ENCODE measurements around the gene ACTL6B. TPM values are rescaled to one million over a fixed set of nuclear protein-coding genes. Genes with fewer than 3 reads are reported as not detected.

Gene ACTL6B
- total RNA-seq, 1 donor from 2014 or later, result not detected

DNA sequence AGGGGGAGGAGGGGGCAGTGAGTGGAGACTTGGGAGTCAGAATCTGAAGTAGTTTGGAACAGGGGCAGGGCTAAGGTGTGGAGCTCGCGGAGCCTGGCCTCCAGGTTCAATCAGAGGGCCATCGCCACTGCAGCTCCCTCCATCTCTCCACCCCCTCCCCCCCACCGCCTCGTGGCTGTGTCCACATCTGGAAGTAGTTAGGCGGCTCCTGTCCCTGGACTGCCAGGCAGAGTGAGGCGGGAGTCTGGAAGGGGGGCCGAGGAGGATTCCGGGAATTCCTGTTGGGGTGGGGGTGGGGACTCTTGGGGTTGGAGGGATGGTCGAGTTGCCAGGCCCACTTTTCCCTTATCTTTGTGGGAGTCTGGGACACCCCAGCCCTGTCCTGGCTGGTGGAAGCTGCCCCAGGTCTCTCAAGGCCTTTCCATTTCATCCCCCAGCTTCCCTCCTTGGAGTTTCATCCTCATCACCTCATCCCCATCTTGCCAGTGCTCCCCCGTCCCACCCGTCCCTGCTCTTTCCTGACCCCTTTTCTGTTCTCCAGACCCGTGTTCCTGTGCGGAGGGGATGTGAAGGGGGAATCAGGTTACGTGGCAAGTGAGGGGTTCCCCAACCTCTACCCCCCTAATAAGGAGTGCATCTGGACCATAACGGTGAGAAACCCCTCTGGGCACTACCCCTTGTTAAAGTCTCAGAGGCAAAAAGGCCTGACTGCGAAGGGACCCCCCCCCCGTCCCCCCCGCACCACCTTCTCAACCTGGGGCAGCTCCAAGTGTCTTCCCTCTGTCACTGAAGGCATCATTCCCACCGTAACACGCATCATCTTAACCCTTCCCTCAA is 53.1 kb downstream of the ACTL6B start:
- DNase-seq (ENCODE audit: low read depth in 2 of 2), result no peak

DNA sequence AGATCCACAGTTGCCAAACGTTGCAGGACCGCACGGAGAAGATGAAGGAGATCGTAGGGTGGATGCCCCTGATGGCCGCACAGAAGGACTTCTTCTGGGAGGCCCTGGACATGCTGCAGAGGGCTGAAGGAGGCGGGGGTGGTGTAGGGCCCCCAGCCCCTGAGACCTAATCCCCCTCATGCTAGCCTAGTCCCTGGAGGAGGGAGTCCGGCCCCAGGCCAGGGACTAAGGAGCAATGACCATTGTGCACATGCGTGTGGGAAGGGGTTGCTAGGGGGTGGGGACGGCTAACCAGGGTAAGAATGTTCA is 55.6 kb downstream of the ACTL6B start:
- no peak for DNase-seq (ENCODE audit: low read depth in 2 of 2)

DNA sequence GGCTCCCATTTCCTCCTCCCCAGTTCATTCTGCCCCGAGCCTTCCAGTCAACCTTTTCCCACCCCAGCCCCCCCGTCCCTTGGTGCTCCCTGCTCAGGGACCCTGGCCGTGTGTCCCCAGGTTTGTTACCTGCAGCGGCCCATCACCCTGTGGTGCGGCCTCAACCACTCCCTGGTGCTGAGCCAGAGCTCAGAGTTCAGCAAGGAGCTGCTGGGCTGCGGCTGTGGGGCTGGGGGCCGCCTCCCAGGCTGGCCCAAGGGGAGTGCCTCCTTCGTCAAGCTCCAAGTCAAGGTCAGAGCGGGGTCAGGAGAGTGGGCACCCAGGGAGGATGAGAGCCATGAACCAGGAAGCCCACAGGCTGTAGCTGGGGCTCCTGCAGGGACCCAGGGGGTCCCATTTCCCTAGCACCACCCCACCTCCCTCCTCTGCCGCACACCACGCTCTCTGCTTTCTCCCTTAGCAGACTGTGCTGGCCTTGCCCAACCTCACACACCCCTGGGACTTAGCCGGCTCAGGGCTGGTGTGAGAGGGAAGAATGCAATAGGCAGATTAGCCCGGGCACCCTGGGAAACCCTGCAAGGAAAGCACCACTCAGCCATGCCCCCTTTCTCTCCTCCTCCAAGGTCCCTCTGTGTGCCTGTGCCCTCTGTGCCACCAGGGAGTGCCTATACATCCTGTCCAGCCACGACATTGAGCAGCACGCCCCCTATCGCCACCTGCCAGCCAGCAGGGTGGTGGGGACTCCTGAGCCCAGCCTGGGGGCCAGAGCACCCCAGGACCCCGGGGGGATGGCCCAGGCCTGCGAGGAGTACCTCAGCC is 56.1 kb downstream of the ACTL6B start:
- no peak for DNase-seq (ENCODE audit: low read depth in 2 of 2)

DNA sequence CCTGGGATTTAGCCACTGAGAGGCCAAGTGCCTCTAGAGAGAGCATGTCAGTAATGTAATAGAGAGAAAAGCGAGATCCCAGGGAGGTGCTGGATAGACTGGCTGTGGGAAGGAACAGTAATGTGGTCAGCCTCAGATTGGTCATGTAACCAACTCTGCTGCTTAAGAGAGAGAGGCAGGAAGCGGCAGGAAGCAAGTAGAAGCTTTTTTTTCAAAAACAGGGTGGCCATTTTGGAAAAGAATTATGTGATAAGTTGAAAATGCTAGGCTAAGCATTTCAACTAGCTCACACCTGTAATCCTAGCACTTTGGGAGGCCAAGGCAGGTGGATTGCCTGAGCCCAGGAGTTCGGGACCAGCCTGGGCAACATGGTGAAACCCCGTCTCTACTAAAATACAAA is 57.8 kb downstream of the ACTL6B start:
- no peak for DNase-seq (ENCODE audit: low read depth in 2 of 2)

DNA sequence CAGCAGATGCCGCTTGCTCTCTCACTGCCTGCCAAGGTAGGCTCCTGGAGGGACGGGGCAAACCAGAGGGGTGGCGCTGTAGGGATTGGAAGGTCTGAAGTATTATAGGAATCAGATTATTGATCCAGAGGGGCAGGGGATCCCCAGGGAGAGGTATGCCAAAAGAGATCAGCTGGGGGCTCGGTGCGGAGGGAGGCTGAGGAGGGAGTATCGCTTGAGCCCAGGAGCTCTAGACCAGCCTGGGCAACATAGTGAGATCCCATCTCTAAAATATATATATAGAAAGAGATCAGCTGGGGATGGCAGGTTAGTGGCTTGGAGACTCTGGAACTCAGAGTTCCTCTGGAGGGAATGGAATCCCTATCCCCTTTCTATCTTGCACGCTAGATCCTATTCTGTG is 61.1 kb downstream of the ACTL6B start:
- DNase-seq (ENCODE audit: low read depth in 2 of 2), result no peak

Other genes with a start within 250 kb of the ACTL6B start
- 0.76 and 0.77 TPM in 2 replicates for gene ZCWPW1, start 227.7 kb downstream of the ACTL6B start, total RNA-seq
- gene MEPCE, start 226.6 kb downstream of the ACTL6B start, total RNA-seq, result 32.2 and 49.6 TPM in 2 replicates
- gene PPP1R35, start 220.0 kb downstream of the ACTL6B start, total RNA-seq, result 10.1 and 11.6 TPM in 2 replicates
- gene SPACDR, start 192.2 kb downstream of the ACTL6B start, total RNA-seq, result 0.39 and 0.76 TPM in 2 replicates
- 18.5 and 37.6 TPM in 2 replicates for gene TSC22D4, start 177.2 kb downstream of the ACTL6B start, total RNA-seq
- 2.1 and 3.9 TPM in 2 replicates for gene NYAP1, start 172.5 kb downstream of the ACTL6B start, total RNA-seq
- 28.5 and 51.7 TPM in 2 replicates for gene AGFG2, start 117.2 kb downstream of the ACTL6B start, total RNA-seq
- 0.13 TPM in 1 of 2 replicates, not detected in the other for gene SAP25, start 82.5 kb downstream of the ACTL6B start, total RNA-seq
- 5.1 and 6.1 TPM in 2 replicates for gene LRCH4, start 70.3 kb downstream of the ACTL6B start, total RNA-seq
- gene FBXO24, start 70.1 kb downstream of the ACTL6B start, total RNA-seq, result 0.13 and 0.25 TPM in 2 replicates
- 0.13 and 0.51 TPM in 2 replicates for gene PCOLCE, start 54.1 kb downstream of the ACTL6B start, total RNA-seq
- 6.7 and 6.8 TPM in 2 replicates for gene MOSPD3, start 43.9 kb downstream of the ACTL6B start, total RNA-seq
- gene TFR2, start 14.9 kb downstream of the ACTL6B start, total RNA-seq, result 0.13 and 0.26 TPM in 2 replicates
- gene GNB2, start 17.3 kb upstream of the ACTL6B start, total RNA-seq, result 61.2 and 97.4 TPM in 2 replicates
- 9.0 and 15.2 TPM in 2 replicates for gene GIGYF1, start 37.8 kb upstream of the ACTL6B start, total RNA-seq
- gene POP7, start 49.7 kb upstream of the ACTL6B start, total RNA-seq, result 32.2 and 36.6 TPM in 2 replicates
- gene EPO, start 64.0 kb upstream of the ACTL6B start, total RNA-seq, result not detected in 2 replicates
- gene ZAN, start 77.1 kb upstream of the ACTL6B start, total RNA-seq, result not detected in 2 replicates
- gene EPHB4, start 171.1 kb upstream of the ACTL6B start, total RNA-seq, result 272 and 378 TPM in 2 replicates
- 28.9 and 38.9 TPM in 2 replicates for gene SLC12A9, start 196.3 kb upstream of the ACTL6B start, total RNA-seq
- 43.5 and 46.4 TPM in 2 replicates for gene TRIP6, start 210.9 kb upstream of the ACTL6B start, total RNA-seq
- gene SRRT, start 218.7 kb upstream of the ACTL6B start, total RNA-seq, result 29.2 and 30.0 TPM in 2 replicates
- gene UFSP1, start 233.3 kb upstream of the ACTL6B start, total RNA-seq, result 1.3 and 2.0 TPM in 2 replicates
- 1.2 and 4.3 TPM in 2 replicates for gene ACHE, start 239.4 kb upstream of the ACTL6B start, total RNA-seq